Measurements from ENCODE around the gene SAMD1.

Gene SAMD1

DNA sequence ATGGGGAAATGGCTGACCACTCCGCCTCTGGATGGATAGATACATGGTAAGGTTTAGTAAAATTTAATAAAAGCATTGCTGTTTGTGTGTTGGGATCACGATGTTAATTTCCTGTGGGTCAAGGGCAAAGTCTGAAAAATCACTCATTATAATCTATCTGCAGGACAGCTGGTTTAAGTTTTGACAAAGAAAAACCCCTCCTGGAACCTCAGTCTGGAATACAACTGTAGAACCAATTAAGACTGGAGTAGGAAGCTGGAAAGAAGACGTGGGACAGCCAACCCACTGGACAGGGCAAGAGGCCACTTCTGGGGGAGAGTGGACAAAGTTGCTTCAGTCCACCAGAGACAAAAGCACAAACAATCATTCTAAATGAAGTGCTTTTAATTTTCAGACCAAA lies 28.6 kb upstream of the SAMD1 start:
- TF ChIP-seq, protein P1, sequence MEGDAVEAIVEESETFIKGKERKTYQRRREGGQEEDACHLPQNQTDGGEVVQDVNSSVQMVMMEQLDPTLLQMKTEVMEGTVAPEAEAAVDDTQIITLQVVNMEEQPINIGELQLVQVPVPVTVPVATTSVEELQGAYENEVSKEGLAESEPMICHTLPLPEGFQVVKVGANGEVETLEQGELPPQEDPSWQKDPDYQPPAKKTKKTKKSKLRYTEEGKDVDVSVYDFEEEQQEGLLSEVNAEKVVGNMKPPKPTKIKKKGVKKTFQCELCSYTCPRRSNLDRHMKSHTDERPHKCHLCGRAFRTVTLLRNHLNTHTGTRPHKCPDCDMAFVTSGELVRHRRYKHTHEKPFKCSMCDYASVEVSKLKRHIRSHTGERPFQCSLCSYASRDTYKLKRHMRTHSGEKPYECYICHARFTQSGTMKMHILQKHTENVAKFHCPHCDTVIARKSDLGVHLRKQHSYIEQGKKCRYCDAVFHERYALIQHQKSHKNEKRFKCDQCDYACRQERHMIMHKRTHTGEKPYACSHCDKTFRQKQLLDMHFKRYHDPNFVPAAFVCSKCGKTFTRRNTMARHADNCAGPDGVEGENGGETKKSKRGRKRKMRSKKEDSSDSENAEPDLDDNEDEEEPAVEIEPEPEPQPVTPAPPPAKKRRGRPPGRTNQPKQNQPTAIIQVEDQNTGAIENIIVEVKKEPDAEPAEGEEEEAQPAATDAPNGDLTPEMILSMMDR (IDR thresholded peaks at IDR 0.05; ENCODE audit: unreplicated experiment in 3 of 3), result no peak
- H3K36me3 Mint-ChIP-seq (ENCODE audit: low read depth), result peaks cover 4% of the 10 kb centered on the region
- peaks cover 46% of the 10 kb centered on the region for H3K4me1 Mint-ChIP-seq
- peak overlapping the region; percentile 99 to 100 (median 99) for H3K27ac Mint-ChIP-seq
- H3K9me3 Mint-ChIP-seq, result no peaks in the 10 kb centered on the region
- H3K4me3 Mint-ChIP-seq, result peak overlapping the region; percentile 94 to 96 (median 96)
- no peaks in the 10 kb centered on the region for H3K27me3 Mint-ChIP-seq (ENCODE audit: low read depth)

DNA sequence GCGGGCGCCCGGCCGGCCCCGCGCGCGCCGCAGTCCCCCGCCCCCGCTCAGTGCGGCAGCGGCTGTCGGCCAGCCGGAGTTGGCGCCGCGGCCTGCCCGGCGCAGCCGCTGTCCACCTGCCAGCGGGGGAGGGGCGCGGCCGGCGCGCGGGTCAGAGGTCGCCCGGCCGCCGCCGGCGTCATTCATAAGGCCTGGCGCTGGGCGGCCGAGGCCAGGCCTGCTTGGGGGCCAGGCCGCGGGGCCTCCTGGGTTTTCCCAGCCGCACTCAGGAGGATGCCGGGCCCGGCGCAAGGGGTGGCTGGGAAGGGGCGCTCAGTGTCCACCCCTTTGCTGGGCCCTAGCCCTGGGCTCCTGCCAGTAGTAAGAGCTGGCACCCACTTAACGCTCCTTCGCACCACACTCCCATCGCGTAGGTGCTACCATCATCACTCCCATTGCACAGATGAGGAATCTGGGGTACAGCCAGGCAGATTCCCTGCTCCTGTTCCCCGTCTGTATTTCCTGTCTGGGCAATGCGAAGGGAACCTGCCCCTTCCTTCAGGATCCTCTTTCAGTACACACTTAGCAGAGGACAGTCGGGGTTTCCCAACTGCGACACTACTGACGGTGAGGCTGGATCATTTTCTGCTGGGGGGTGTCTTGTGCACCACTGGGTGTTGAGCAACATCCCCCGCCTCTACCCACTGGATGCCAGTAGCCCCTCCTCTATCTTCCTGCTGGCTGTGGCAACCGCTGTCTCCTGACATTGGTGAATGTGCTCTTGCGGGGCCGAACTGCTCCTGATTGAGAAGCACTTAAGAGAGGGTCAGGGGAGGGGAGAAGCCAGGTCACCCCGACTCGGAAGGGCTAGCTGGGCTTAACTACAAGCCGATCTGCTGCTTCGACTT lies 27.9 kb upstream of the SAMD1 start:
- TF ChIP-seq, protein P1 (IDR thresholded peaks at IDR 0.05; ENCODE audit: unreplicated experiment in 3 of 3), result no peak
- Mint-ChIP-seq H3K36me3 (ENCODE audit: low read depth) (peaks cover 4% of the 10 kb centered on the region), H3K4me3 (peak overlapping the region; percentile 94 to 96 (median 96)), H3K27me3 (ENCODE audit: low read depth) (no peaks in the 10 kb centered on the region), H3K9me3 (no peaks in the 10 kb centered on the region), H3K4me1 (peaks cover 52% of the 10 kb centered on the region), H3K27ac (peak overlapping the region; percentile 99 to 100 (median 99))

DNA sequence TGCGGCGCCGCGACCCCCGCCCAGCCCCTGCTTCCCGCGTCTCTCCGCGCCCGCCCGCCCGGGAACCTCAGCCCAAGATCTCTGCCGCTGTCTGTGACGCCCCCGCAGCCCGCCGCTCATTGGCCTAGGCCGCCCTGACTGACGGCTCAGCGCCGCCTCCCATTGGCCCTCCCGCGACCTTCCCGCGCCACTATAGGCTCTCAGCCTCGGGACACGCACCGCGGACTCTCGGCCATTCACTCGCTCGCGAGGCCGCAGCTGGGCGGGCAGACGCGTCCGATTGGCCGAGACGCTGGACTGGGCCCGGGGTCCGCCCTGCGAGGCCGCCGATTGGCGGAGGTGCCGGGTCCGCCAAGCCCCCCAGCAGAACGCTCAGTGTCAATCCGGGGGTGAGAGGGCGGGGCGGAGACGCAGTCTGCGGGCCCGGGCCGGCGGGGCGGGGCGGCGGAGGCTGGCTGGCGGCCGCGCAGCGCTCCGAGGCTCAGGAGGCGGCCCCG lies 27.2 kb upstream of the SAMD1 start, which contains the start of gene PRKACA:
PRKACA (minus strand) TSS at position 95 of the 497 bp plus-strand sequence. CDS start 215 bp downstream, outside the sequence.
- no peaks in the 10 kb centered on the region for H3K36me3 Mint-ChIP-seq (ENCODE audit: low read depth)
- no peaks in the 10 kb centered on the region for H3K27me3 Mint-ChIP-seq (ENCODE audit: low read depth)
- H3K4me1 Mint-ChIP-seq, result peaks cover 53% of the 10 kb centered on the region
- H3K27ac Mint-ChIP-seq, result peak within 1 kb of the TSS; percentile 99 to 100 (median 99)
- H3K4me3 Mint-ChIP-seq, result peak within 1 kb of the TSS; percentile 96 to 99 (median 99)
- no peaks in the 10 kb centered on the region for H3K9me3 Mint-ChIP-seq
- TF ChIP-seq, protein P1 (IDR thresholded peaks at IDR 0.05; ENCODE audit: unreplicated experiment in 3 of 3), result no peak

DNA sequence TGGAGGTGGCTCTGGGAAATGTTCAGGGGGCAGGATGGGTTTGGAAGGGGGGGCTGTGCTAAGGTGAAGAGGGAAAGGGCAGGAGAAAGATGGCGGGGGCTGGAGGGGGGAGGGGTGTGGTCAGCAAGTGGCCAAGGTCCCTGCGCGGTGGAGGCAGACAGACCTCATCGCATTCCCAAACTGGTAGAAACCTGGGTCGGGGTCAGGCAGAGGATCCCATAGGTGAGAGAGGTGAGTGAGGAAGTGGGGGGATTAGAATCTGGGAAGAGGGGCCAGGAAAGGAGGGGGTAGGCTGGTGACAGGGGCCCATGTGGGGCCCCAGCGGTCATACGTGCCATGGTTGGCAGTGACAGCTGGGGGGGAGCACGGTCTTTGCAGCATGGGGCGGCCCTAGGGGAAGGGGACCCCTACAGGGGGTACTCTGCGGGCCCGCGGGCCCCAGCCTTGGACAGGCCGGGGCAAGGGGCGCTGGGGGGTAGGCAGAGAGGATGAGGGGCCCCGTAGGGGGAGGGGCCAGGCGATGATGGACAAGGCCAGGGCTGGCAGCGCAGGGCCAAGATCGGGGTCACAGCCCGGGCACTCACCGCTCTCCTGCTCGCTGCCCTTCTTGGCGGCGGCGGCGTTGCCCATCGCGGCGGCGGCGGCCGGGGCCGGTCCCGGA lies 26.5 kb upstream of the SAMD1 start:
- TF ChIP-seq, protein P1 (IDR thresholded peaks at IDR 0.05; ENCODE audit: unreplicated experiment in 3 of 3), result no peak
- H3K4me3 Mint-ChIP-seq, result peak overlapping the region; percentile 96 to 99 (median 97)
- peaks cover 51% of the 10 kb centered on the region for H3K4me1 Mint-ChIP-seq
- no peaks in the 10 kb centered on the region for H3K27me3 Mint-ChIP-seq (ENCODE audit: low read depth)
- no peaks in the 10 kb centered on the region for H3K9me3 Mint-ChIP-seq
- H3K27ac Mint-ChIP-seq, result peak overlapping the region; percentile 85 to 94 (median 88)
- H3K36me3 Mint-ChIP-seq (ENCODE audit: low read depth), result no peaks in the 10 kb centered on the region

DNA sequence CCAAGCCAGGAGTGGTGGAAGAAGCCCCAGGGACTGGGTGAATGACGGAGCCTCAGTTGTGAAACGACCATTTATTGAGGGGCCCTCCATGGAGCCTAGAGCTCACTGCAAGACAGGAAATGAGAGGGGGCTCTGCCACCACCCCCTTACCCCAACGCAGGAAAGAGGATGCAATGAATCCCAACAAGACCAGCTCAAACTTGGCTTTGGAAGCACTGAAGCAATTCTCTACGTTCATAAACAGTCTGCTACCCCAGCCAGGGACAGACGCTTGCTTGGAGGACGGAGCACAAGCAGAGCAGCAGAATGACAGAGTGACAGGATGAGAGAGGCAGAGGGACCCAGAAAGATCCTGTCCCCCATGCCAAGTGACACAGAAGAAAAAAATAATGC lies 26.0 kb upstream of the SAMD1 start:
- Mint-ChIP-seq H3K27me3 (ENCODE audit: low read depth) (no peaks in the 10 kb centered on the region), H3K4me1 (peaks cover 54% of the 10 kb centered on the region)

More for the DNA sequence above, 26.0 kb upstream of the SAMD1 start:
- peak overlapping the region; percentile 96 to 99 (median 97) for H3K4me3 Mint-ChIP-seq
- H3K9me3 Mint-ChIP-seq, result no peaks in the 10 kb centered on the region
- TF ChIP-seq, protein P1 (IDR thresholded peaks at IDR 0.05; ENCODE audit: unreplicated experiment in 3 of 3), result no peak
- no peaks in the 10 kb centered on the region for H3K36me3 Mint-ChIP-seq (ENCODE audit: low read depth)
- peak overlapping the region; percentile 79 to 88 (median 85) for H3K27ac Mint-ChIP-seq
